ACC112 (cell line): ENCODE data around the gene TNIK.

Experiments used
- H2AFZ ChIP-seq: fragments of 200-600 bp; sonication (generic); one replicate; pipeline ENCODE4 v1.6.0; 2017; ENCODE audit warnings: antibody characterized with exemption, low read length; ENCODE audit not compliant: unreplicated experiment
- H3K27ac ChIP-seq: fragments of 200-600 bp; sonication (generic); 2 replicates; pipeline ENCODE4 v1.5.1; 2014; ENCODE audit warnings: low read depth, mild to moderate bottlenecking, antibody characterized with exemption, low read length, moderate library complexity
- H3K27me3 ChIP-seq: fragments of 200-600 bp; sonication (generic); 2 replicates; pipeline ENCODE4 v1.6.1; 2014; ENCODE audit warnings: mild to moderate bottlenecking, antibody characterized with exemption, low read length, moderate library complexity, mixed read lengths; ENCODE audit not compliant: insufficient read depth
- H3K36me3 ChIP-seq: fragments of 200-600 bp; sonication (generic); 2 replicates; pipeline ENCODE4 v1.6.1; 2016; ENCODE audit warnings: mild to moderate bottlenecking, antibody characterized with exemption, low read length, moderate library complexity, mixed read lengths; ENCODE audit not compliant: insufficient read depth
- H3K4me1 ChIP-seq: fragments of 200-600 bp; sonication (generic); one replicate; pipeline ENCODE4 v1.6.1; 2016; ENCODE audit warnings: low read length, mixed read lengths; ENCODE audit not compliant: insufficient read depth, unreplicated experiment, control insufficient read depth
- H3K4me3 ChIP-seq: fragments of 200-600 bp; sonication (generic); 2 replicates; pipeline ENCODE4 v1.5.1; 2014; ENCODE audit warnings: mild to moderate bottlenecking, low read depth, low read length
- H3K79me2 ChIP-seq: fragments of 200-600 bp; sonication (generic); one replicate; pipeline ENCODE4 v1.6.0; 2016; ENCODE audit warnings: low read length; ENCODE audit not compliant: control insufficient read depth, unreplicated experiment, insufficient read depth

Gene TNIK

DNA sequence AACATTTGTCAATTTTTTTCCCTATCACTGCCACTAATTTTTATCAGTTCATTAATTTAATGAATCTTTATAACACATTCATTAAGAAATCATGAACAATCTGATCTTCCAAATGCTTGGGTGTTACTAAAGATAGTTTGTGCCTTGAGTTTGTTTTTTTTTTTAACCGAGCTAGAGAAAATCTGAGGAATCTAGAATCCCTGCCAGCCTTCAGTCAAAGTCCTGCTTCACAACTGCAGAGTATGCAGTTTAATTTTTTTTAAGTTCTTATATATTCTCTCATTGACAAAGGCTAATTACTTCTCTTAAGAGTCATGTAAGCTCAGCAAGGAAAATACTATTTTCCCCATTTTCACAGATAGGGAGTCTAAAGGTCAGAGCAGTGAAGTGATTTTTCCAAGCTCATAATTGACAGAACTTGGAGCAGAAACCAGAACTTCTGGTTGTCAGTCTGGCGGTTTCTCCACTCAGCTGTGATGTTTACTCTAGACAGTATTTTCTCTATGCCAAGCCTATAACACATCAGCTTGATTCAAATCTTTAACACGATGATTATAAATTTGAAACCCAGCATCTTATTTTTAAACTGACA lies 55.7 kb downstream of the TNIK start:
- Histone ChIP-seq H2AFZ (no peak overlapping the region), H3K4me3 (no peak overlapping the region), H3K79me2 (no peaks in the 10 kb centered on the region), H3K27ac (no peak overlapping the region), H3K4me1 (peaks cover 12% of the 10 kb centered on the region), H3K27me3 (no peaks in the 10 kb centered on the region), H3K36me3 (no peaks in the 10 kb centered on the region)

DNA sequence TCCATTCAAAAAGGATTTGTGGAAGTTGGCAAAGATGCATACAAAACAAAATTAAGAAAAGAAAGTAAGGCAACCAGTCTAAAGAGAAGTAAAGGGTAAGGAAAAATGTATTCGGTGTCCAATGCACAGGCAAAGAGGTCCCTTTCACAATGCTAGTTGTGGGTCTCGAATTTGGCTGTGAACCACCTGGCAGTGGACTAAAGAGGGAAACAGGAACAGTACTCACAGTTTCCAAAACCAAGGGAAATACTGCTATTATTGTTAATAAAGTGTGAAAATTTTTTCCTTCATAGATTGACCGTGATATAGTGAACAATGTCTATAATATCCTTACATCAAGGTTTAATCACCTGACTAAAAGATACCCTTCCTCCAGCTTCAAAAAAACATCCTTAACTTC lies 57.9 kb downstream of the TNIK start:
- Histone ChIP-seq H2AFZ (no peak overlapping the region), H3K4me3 (no peak overlapping the region), H3K79me2 (peaks cover under 1% of the 10 kb centered on the region), H3K27ac (no peak overlapping the region), H3K27me3 (no peaks in the 10 kb centered on the region), H3K4me1 (peaks cover 2% of the 10 kb centered on the region), H3K36me3 (no peaks in the 10 kb centered on the region)

DNA sequence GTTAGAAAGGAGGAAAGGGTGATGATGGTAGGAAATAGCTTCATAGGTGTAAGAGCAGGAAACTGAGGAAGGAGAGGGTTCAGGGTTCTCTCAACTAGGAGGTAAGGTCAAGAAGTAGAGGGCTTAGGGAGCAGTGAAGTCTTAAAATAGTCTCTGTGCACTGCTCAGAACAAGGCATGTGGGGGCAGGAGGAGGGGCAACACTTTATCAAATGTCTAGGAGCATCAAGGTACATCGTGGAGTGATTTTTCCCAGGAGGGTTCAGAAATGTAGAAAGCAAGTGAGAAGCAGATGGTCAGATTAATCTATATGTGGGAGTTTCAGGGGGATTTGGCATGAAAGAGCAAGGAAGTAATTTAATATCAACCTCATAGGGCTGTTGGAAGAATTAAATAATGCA lies 58.8 kb downstream of the TNIK start:
- Histone ChIP-seq H3K79me2 (peaks cover 4% of the 10 kb centered on the region), H3K36me3 (no peaks in the 10 kb centered on the region), H3K4me1 (peaks cover 6% of the 10 kb centered on the region), H2AFZ (no peak overlapping the region), H3K4me3 (no peak overlapping the region), H3K27ac (no peak overlapping the region), H3K27me3 (no peaks in the 10 kb centered on the region)

DNA sequence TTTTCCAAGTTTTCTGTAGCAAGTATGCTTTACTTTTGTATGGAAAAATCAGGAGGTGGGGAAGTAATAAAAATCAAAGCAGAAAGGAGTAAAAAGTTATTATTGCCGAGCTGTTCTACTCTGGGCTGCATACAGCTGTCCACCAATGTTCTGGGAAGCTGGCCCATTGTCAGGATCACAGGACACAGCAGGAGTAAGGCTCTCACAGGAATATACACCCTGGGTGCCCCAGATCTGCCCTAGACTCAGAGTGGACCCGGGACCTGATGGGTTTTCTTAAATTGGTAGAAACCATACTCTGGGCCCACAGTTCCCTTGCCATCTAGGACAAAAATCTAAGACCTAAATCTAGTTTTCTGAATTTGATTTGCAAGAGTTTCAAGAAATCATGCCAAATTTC lies 60.4 kb downstream of the TNIK start:
- Histone ChIP-seq H3K4me1 (peaks cover 10% of the 10 kb centered on the region), H2AFZ (no peak overlapping the region), H3K27ac (no peak overlapping the region), H3K27me3 (no peaks in the 10 kb centered on the region), H3K4me3 (no peak overlapping the region), H3K36me3 (no peaks in the 10 kb centered on the region), H3K79me2 (peaks cover 6% of the 10 kb centered on the region)

- Histone ChIP-seq H3K27me3 (no peaks in the 10 kb centered on the region), H3K4me3 (no peak overlapping the region), H2AFZ (no peak overlapping the region), H3K4me1 (peaks cover 10% of the 10 kb centered on the region), H3K79me2 (peaks cover 6% of the 10 kb centered on the region), H3K36me3 (no peaks in the 10 kb centered on the region), H3K27ac (no peak overlapping the region)
Measured at GRCh38 chr3:171398343-171398742, 61.9 kb downstream of the TNIK start.

DNA sequence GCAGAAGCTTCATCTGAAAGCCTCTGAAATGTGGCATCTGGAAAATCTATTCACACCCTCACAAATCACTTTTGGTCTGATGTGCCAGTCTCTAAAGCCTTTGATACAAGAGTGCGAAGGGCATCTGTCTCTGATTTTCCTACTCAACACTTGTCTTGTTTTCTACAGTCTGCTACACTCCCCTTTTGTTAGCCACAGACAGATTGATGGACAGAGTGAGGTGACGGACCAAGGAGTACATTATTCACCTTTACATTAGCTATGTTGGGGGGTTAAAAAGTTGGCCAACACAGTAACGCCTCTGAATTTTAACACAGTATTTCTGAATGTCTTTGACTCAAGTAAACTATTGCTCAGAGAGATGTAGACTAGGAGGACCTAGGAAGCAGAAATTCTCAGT lies 63.1 kb downstream of the TNIK start:
- H3K79me2 ChIP-seq = peaks cover 6% of the 10 kb centered on the region
- H2AFZ ChIP-seq = no peak overlapping the region
- no peaks in the 10 kb centered on the region for H3K36me3 ChIP-seq
- no peaks in the 10 kb centered on the region for H3K27me3 ChIP-seq
- H3K4me3 ChIP-seq = no peak overlapping the region
- H3K4me1 ChIP-seq = peaks cover 10% of the 10 kb centered on the region
- H3K27ac ChIP-seq = no peak overlapping the region

DNA sequence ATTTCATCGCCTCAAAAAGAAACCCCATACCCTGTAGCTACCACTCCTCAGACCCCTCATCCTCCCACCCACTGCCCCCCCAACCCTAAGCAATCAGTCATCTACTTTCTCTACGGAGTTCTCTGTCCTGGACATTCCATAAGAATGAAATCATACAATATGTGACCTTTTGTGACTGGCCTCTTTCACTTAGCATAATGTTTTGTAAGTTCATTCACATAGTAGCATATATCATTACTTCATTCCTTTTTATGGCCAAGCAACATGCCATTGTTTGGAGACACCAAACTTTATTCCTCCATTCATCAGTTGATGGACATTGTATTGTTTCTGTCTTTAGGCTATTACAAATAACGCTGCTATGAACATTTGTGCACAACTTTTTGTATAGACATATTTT lies 64.2 kb downstream of the TNIK start:
- H2AFZ ChIP-seq = no peak overlapping the region
- H3K27me3 ChIP-seq = no peaks in the 10 kb centered on the region
- H3K4me3 ChIP-seq = no peak overlapping the region
- 0 out of 2 replicates have a peak, but pooled peaks cover 2% of the 10 kb centered on the region for H3K36me3 ChIP-seq
- H3K27ac ChIP-seq = no peak overlapping the region
- H3K79me2 ChIP-seq = peaks cover 6% of the 10 kb centered on the region
- H3K4me1 ChIP-seq = peaks cover 10% of the 10 kb centered on the region

DNA sequence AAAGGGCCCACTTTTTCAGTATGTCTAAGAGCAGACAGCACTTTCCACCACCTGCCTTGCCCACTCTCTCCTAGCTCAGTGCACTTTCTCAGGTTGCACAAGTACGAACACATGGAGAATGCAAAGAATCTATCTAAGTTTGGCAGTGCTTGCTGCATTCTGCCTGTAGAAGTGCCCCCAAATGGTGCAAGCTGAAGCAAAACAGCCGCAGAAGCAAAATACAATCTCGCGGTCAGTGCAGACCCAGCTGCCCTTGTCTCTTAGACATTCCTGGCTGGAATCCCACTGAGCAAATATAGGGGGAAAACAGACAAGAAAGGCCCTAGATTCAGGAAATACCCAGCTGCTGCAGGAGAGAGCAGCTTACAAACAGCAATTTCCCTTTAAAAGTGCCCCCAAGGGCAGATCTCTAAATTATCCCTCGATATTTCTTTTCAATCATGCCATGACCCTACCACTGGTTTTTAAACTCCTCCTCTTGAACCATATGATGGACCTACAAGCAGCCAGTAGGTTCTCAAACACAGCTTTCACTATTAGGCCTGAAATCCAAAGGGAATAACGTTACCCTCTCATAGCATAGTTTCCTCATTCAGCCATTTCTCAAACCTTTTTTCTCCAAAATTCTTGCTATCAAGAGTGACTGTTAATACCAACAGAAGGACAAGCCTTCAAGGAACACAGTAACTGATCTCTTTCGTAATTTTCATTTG lies 67.0 kb downstream of the TNIK start:
- no peaks in the 10 kb centered on the region for H3K27me3 ChIP-seq
- no peak overlapping the region for H3K27ac ChIP-seq
- H3K79me2 ChIP-seq = peaks cover 6% of the 10 kb centered on the region
- no peak overlapping the region for H3K4me3 ChIP-seq
- 0 out of 2 replicates have a peak, but pooled peaks cover 3% of the 10 kb centered on the region for H3K36me3 ChIP-seq
- peaks cover 10% of the 10 kb centered on the region for H3K4me1 ChIP-seq
- H2AFZ ChIP-seq = peak overlapping the region; percentile 12

- peaks cover 2% of the 10 kb centered on the region for H3K79me2 ChIP-seq
- peaks cover 5% of the 10 kb centered on the region for H3K4me1 ChIP-seq
- H3K27me3 ChIP-seq = no peaks in the 10 kb centered on the region
- H2AFZ ChIP-seq = no peak overlapping the region
- H3K36me3 ChIP-seq = 0 out of 2 replicates have a peak, but pooled peaks cover 3% of the 10 kb centered on the region
- H3K27ac ChIP-seq = no peak overlapping the region
- no peak overlapping the region for H3K4me3 ChIP-seq
Measured at GRCh38 chr3:171391432-171391831, 68.8 kb downstream of the TNIK start.

- Histone ChIP-seq H3K36me3 (0 out of 2 replicates have a peak, but pooled peaks cover 3% of the 10 kb centered on the region), H3K27ac (no peak overlapping the region), H3K4me3 (no peak overlapping the region), H3K27me3 (no peaks in the 10 kb centered on the region), H3K4me1 (no peaks in the 10 kb centered on the region), H3K79me2 (no peaks in the 10 kb centered on the region), H2AFZ (no peak overlapping the region)
Measured at GRCh38 chr3:171390051-171390941, 69.9 kb downstream of the TNIK start.
